HEK293T (cell line): Measurements from ENCODE around the gene UGT1A7.

Experiments used
- CTCF ChIA-PET: fragments of 350-600 bp; formaldehyde crosslinking; extraction: SDS; loops from one replicate; lab custom pipeline; 2021; ENCODE audit warnings: antibody characterized with exemption, inconsistent platforms; lab: Yijun Ruan, JAX
- POLR2A ChIA-PET: fragments of 350-600 bp; formaldehyde crosslinking; extraction: SDS; loops from one replicate; lab custom pipeline; 2020; ENCODE audit warnings: antibody characterized with exemption, inconsistent platforms; lab: Yijun Ruan, JAX
- DNase-seq: peaks from one replicate; pipeline ENCODE4 v3.0.0; 2012; ENCODE audit warnings: mixed read lengths; ENCODE audit errors: extremely low spot score
- ARNT ChIP-seq: fragments of 450-650 bp; IDR thresholded peaks from 2 replicates; pipeline ENCODE4 v1.6.1; 2017; ENCODE audit warnings: mild to moderate bottlenecking
- BHLHE40 ChIP-seq: fragments of 450-650 bp; IDR thresholded peaks from 2 replicates; pipeline ENCODE4 v1.6.1; 2016; ENCODE audit warnings: mild to moderate bottlenecking, moderate library complexity, borderline replicate concordance
- CTBP1 ChIP-seq: fragments of 450-650 bp; IDR thresholded peaks from 2 replicates; pipeline ENCODE4 v1.6.1; 2016; ENCODE audit warnings: borderline replicate concordance
- ELF4 ChIP-seq: fragments of 450-650 bp; IDR thresholded peaks from 2 replicates; pipeline ENCODE4 v1.6.1; 2017; ENCODE audit warnings: antibody characterized with exemption
- FOXA1 ChIP-seq: fragments of 450-650 bp; IDR thresholded peaks from 2 replicates; pipeline ENCODE4 v1.6.1; 2016; ENCODE audit warnings: mild to moderate bottlenecking
- FOXK2 ChIP-seq: fragments of 450-650 bp; IDR thresholded peaks from 2 replicates; pipeline ENCODE4 v1.6.1; 2016; ENCODE audit warnings: mild to moderate bottlenecking
- FOXM1 ChIP-seq: fragments of 450-650 bp; IDR thresholded peaks from 2 replicates; pipeline ENCODE4 v1.6.1; 2017; ENCODE audit warnings: mild to moderate bottlenecking, borderline replicate concordance
- HDGF ChIP-seq: fragments of 450-650 bp; IDR thresholded peaks from 2 replicates; pipeline ENCODE4 v1.6.1; 2017; ENCODE audit warnings: antibody characterized with exemption, borderline replicate concordance
- L3MBTL2 ChIP-seq: fragments of 450-650 bp; conservative IDR thresholded peaks from 2 replicates; pipeline ENCODE4 v1.6.1; 2016; ENCODE audit warnings: mild to moderate bottlenecking
- LEF1 ChIP-seq: fragments of 450-650 bp; IDR thresholded peaks from 2 replicates; pipeline ENCODE4 v1.6.1; 2017; ENCODE audit warnings: mild to moderate bottlenecking, borderline replicate concordance
- NFRKB ChIP-seq: fragments of 450-650 bp; IDR thresholded peaks from 2 replicates; pipeline ENCODE4 v1.6.1; 2016; ENCODE audit warnings: mild to moderate bottlenecking, moderate library complexity
- PKNOX1 ChIP-seq: fragments of 450-650 bp; IDR thresholded peaks from 2 replicates; pipeline ENCODE4 v1.6.1; 2016
- SP1 ChIP-seq: fragments of 450-650 bp; IDR thresholded peaks from 2 replicates; pipeline ENCODE4 v1.6.1; 2017
- SUZ12 ChIP-seq: fragments of 450-650 bp; IDR thresholded peaks from 2 replicates; pipeline ENCODE4 v1.6.1; 2016; ENCODE audit warnings: mild to moderate bottlenecking
- TARDBP ChIP-seq: fragments of 450-650 bp; IDR thresholded peaks from 2 replicates; pipeline ENCODE4 v1.6.1; 2016
- ZNF384 ChIP-seq: fragments of 450-650 bp; IDR thresholded peaks from 2 replicates; pipeline ENCODE4 v1.6.1; 2016

The UGT1A7 gene

GRCh38 chr2:233758141-233758540 lies 76.4 kb downstream of the UGT1A7 start:
- no peak for DNase-seq
- ChIA-PET POLR2A (no interaction called here), CTCF (no interaction called here)
- TF ChIP-seq LEF1 (no peak), FOXK2 (no peak), ELF4 (no peak), PKNOX1 (no peak), HDGF (no peak), SUZ12 (no peak), TARDBP (no peak)

GRCh38 chr2:233758849-233759248 lies 77.1 kb downstream of the UGT1A7 start:
- no peak for DNase-seq
- TF ChIP-seq LEF1 (no peak), PKNOX1 (no peak), FOXA1 (no peak), ARNT (no peak), SUZ12 (no peak), ELF4 (no peak), NFRKB (no peak)
- POLR2A ChIA-PET = no interaction called here
- CTCF ChIA-PET = no interaction called here

GRCh38 chr2:233760043-233760442 lies 78.3 kb downstream of the UGT1A7 start, which contains the start of gene UGT1A1:
Gene UGT1A1, plus strand, starts transcription at chr2:233760270. Its CDS starts 18 bp downstream, at chr2:233760288.
- no peak for TF ChIP-seq ZNF384
- TF ChIP-seq CTBP1 = no peak
- no peak for TF ChIP-seq ELF4
- TF ChIP-seq TARDBP = no peak
- TF ChIP-seq SUZ12 = no peak
- no peak for TF ChIP-seq FOXM1
- no peak for TF ChIP-seq NFRKB
- TF ChIP-seq BHLHE40 = no peak
- TF ChIP-seq SP1 = no peak
- no peak for TF ChIP-seq PKNOX1
- TF ChIP-seq HDGF = no peak
- TF ChIP-seq ARNT = no peak
- no peak for TF ChIP-seq FOXA1
- TF ChIP-seq L3MBTL2 = no peak
- TF ChIP-seq LEF1 = no peak
- TF ChIP-seq FOXK2 = no peak
- CTCF ChIA-PET = no interaction called here
- no peak for DNase-seq
- POLR2A ChIA-PET = no interaction called here

GRCh38 chr2:233761040-233761769 lies 79.5 kb downstream of the UGT1A7 start:
- TF ChIP-seq SP1 (no peak), BHLHE40 (no peak), FOXA1 (no peak)
- ChIA-PET CTCF (no interaction called here), POLR2A (no interaction called here)
- DNase-seq = no peak

- ChIA-PET CTCF (no interaction called here), POLR2A (no interaction called here)
- no peak for DNase-seq
- TF ChIP-seq SUZ12 (no peak), LEF1 (no peak), ZNF384 (no peak), HDGF (no peak), FOXA1 (no peak), BHLHE40 (no peak), TARDBP (no peak), NFRKB (no peak), FOXM1 (no peak), CTBP1 (no peak), FOXK2 (no peak), ELF4 (no peak)
These were observed 82.6 kb downstream of the UGT1A7 start for GRCh38 chr2:233764264-233764663.

- POLR2A ChIA-PET = no interaction called here
- no peak for TF ChIP-seq ARNT
- TF ChIP-seq BHLHE40 = no peak
- no peak for TF ChIP-seq FOXA1
- TF ChIP-seq ELF4 = no peak
- TF ChIP-seq HDGF = no peak
- no peak for TF ChIP-seq ZNF384
- no peak for TF ChIP-seq LEF1
- no peak for TF ChIP-seq L3MBTL2
- TF ChIP-seq PKNOX1 = no peak
- no peak for TF ChIP-seq NFRKB
- TF ChIP-seq CTBP1 = no peak
- no peak for TF ChIP-seq SUZ12
- TF ChIP-seq FOXM1 = no peak
- no peak for TF ChIP-seq SP1
- no peak for TF ChIP-seq TARDBP
- no peak for DNase-seq
- CTCF ChIA-PET = no interaction called here
These were observed 83.1 kb downstream of the UGT1A7 start for GRCh38 chr2:233764761-233765160.
